GM23338 (cell line): ENCODE results near the gene CEP20. TPM values are rescaled to one million over a fixed set of nuclear protein-coding genes. Genes with fewer than 3 reads are reported as not detected.
"Not testable (repeated sequence)": the region's sequence is repeated elsewhere in the genome, so short reads cannot be mapped to it uniquely, and the experiment has no call there.

Experiments
- ATAC-seq: fragments of 200-7000 bp; cut with Tn5 transposase; 3 replicates; pipeline ENCODE4 v1.9.1; 2020
- DNase-seq: peaks from one replicate; pipeline ENCODE4 v3.0.0-alpha.2; 2015; ENCODE audit warnings: low spot score
- H2AFZ ChIP-seq: fragments of 200-600 bp; sonication (generic); 2 replicates; pipeline ENCODE4 v1.8.0; 2016; ENCODE audit warnings: antibody characterized with exemption, mild to moderate bottlenecking, moderate library complexity
- H3F3A ChIP-seq: fragments of 200-600 bp; sonication (generic); replicated peaks from 2 replicates; pipeline ENCODE4 v1.8.0; 2017; ENCODE audit warnings: antibody characterized with exemption, mixed run types, low read depth
- H3K27ac ChIP-seq: fragments of 200-600 bp; sonication (generic); 2 replicates; pipeline ENCODE4 v1.6.1; 2016; ENCODE audit warnings: low read depth
- H3K27me3 ChIP-seq: fragments of 200-600 bp; sonication (generic); 2 replicates; pipeline ENCODE4 v1.8.0; 2016; ENCODE audit warnings: mild to moderate bottlenecking, mixed run types, moderate library complexity; ENCODE audit not compliant: insufficient read depth
- H3K36me3 ChIP-seq: fragments of 200-600 bp; sonication (generic); 2 replicates; pipeline ENCODE4 v1.8.0; 2016; ENCODE audit warnings: mild to moderate bottlenecking; ENCODE audit not compliant: insufficient read depth
- H3K4me1 ChIP-seq: fragments of 200-600 bp; sonication (generic); 2 replicates; pipeline ENCODE4 v1.8.0; 2016; ENCODE audit warnings: mild to moderate bottlenecking, moderate library complexity; ENCODE audit not compliant: insufficient read depth
- H3K4me2 ChIP-seq: fragments of 200-600 bp; sonication (generic); 2 replicates; pipeline ENCODE4 v1.7.1; 2017; ENCODE audit warnings: mixed run types
- H3K4me3 ChIP-seq: fragments of 200-600 bp; sonication (generic); 2 replicates; pipeline ENCODE4 v1.6.1; 2016; ENCODE audit warnings: mixed run types
- H3K79me2 ChIP-seq: fragments of 200-600 bp; sonication (generic); replicated peaks from 2 replicates; pipeline ENCODE4 v1.8.0; 2017; ENCODE audit warnings: mild to moderate bottlenecking; ENCODE audit not compliant: insufficient read depth
- H3K9me2 ChIP-seq: fragments of 200-600 bp; sonication (generic); 2 replicates; pipeline ENCODE4 v1.8.0; 2017; ENCODE audit not compliant: insufficient read depth
- H4K20me1 ChIP-seq: fragments of 200-600 bp; sonication (generic); replicated peaks from 2 replicates; pipeline ENCODE4 v1.8.0; 2017; ENCODE audit warnings: mild to moderate bottlenecking; ENCODE audit not compliant: insufficient read depth
- H3K27ac Mint-ChIP-seq: 2 replicates; pipeline ENCODE4 v1.8.0; 2020; ENCODE audit warnings: inconsistent platforms, mild to moderate bottlenecking, moderate library complexity, mixed read lengths
- H3K27me3 Mint-ChIP-seq: 3 replicates; pipeline ENCODE4 v1.8.0; 2022; ENCODE audit warnings: low read depth, mild to moderate bottlenecking, moderate library complexity, mixed read lengths, inconsistent platforms; ENCODE audit not compliant: insufficient read depth, poor library complexity
- H3K36me3 Mint-ChIP-seq: 3 replicates; pipeline ENCODE4 v1.8.0; 2021; ENCODE audit warnings: low read depth, mild to moderate bottlenecking, inconsistent platforms, moderate library complexity, mixed read lengths
- H3K4me1 Mint-ChIP-seq: 3 replicates; pipeline ENCODE4 v1.8.0; 2020; ENCODE audit warnings: mild to moderate bottlenecking, inconsistent platforms, mixed read lengths
- H3K4me3 Mint-ChIP-seq: 3 replicates; pipeline ENCODE4 v1.8.0; 2021; ENCODE audit warnings: moderate library complexity, mild to moderate bottlenecking, inconsistent platforms, mixed read lengths
- H3K9me3 Mint-ChIP-seq: 3 replicates; pipeline ENCODE4 v1.8.0; 2020; ENCODE audit warnings: moderate library complexity, mild to moderate bottlenecking, inconsistent platforms, mixed read lengths
- CREB1 ChIP-seq: fragments of 250-450 bp; sonication (Bioruptor Pico); IDR thresholded peaks from 2 replicates; pipeline ENCODE4 v1.5.0; 2020; ENCODE audit warnings: low read depth, mild to moderate bottlenecking, moderate library complexity
- ETS1 ChIP-seq: IDR thresholded peaks from 2 replicates; pipeline ENCODE4 v1.6.1; 2016; ENCODE audit warnings: antibody characterized with exemption
- EZH2phosphoT487 ChIP-seq: fragments of 200-600 bp; sonication (generic); IDR thresholded peaks from one replicate; pipeline ENCODE4 v1.8.1; 2018; ENCODE audit warnings: antibody characterized with exemption; ENCODE audit not compliant: unreplicated experiment
- JUNB ChIP-seq: IDR thresholded peaks from one replicate; pipeline ENCODE4 v1.6.1; 2016; ENCODE audit warnings: antibody characterized with exemption; ENCODE audit not compliant: unreplicated experiment
- POLR2AphosphoS5 ChIP-seq: IDR thresholded peaks from 2 replicates; pipeline ENCODE4 v1.6.1; 2016; ENCODE audit warnings: antibody characterized with exemption, low read depth
- ZNF331 ChIP-seq: fragments of 250-450 bp; sonication (Bioruptor Pico); IDR thresholded peaks from 2 replicates; pipeline ENCODE4 v1.5.0; 2020; ENCODE audit warnings: low read depth, mild to moderate bottlenecking, moderate library complexity
- long read RNA-seq: library from polyadenylated mRNA; unstranded; transcript quantifications from one replicate; pipeline ENCODE4 v2.0.0, GENCODE V29; 2020; ENCODE audit not compliant: unreplicated experiment
- polyA plus RNA-seq: library from polyadenylated mRNA; unstranded; fragments of >200 nt; fragmentation: Nextera tagmentation; extraction: Ambion mirVana; gene quantifications from 2 replicates; pipeline ENCODE4 v1.2.1, GENCODE V29; 2016
- total RNA-seq: library from RNA; depleted of rRNA; stranded (reverse); fragments of >200 nt; shearing (Covaris generic); gene quantifications from 2 replicates; pipeline ENCODE4 v1.2.3, GENCODE V29; 2014; rRNA removed
- TF ChIP-seq, protein P1 (sequence below): fragments of 250-450 bp; sonication (Bioruptor Pico); IDR thresholded peaks from 2 replicates; pipeline ENCODE4 v1.5.0; 2020; ENCODE audit warnings: mild to moderate bottlenecking, moderate library complexity

Gene CEP20
- 63.0 and 70.9 TPM in 2 replicates for total RNA-seq
- polyA plus RNA-seq: 50.2 and 60.2 TPM in 2 replicates
- long read RNA-seq, transcript FOPNL-201 (5 exons, 2,275 nt): major isoform, 25 of 35 reads
- long read RNA-seq, partial matches to known transcripts: 2 of 35 reads
- long read RNA-seq, other reads (novel, unspliced or antisense): 5 of 35 reads

- peaks cover 5% of the 10 kb centered on the region; the same call in 1 of the 2 replicates for H3F3A ChIP-seq
- TF ChIP-seq EZH2phosphoT487 (no peak), POLR2AphosphoS5 (peak; percentile 83), CREB1 (CRISPR knock-in tag) (0 out of 2 replicates have a peak, but pooled peaks have one; percentile 32), ETS1 (peak; percentile 6; the same call in 1 of the 2 replicates)
- ATAC-seq: peak; percentile 99
- H3K27ac ChIP-seq: peak within 1 kb of the TSS; percentile 87
- no peaks in the 10 kb centered on the region for H3K27me3 ChIP-seq
- peak within 1 kb of the TSS; percentile 94 for H3K4me2 ChIP-seq
- no peaks in the 10 kb centered on the region for H3K9me2 ChIP-seq
- Mint-ChIP-seq H3K27ac (peak within 1 kb of the TSS; percentile 99), H3K27me3 (peaks cover 4% of the 10 kb centered on the region), H3K9me3 (no peaks in the 10 kb centered on the region; the same call in 2 of the 3 replicates), H3K36me3 (peaks cover 6% of the 10 kb centered on the region; the same call in 1 of the 3 replicates), H3K4me3 (peak within 1 kb of the TSS; percentile 100), H3K4me1 (peaks cover 11% of the 10 kb centered on the region)
- no peaks in the 10 kb centered on the region for H3K36me3 ChIP-seq
- H4K20me1 ChIP-seq: 0 out of 2 replicates have a peak, but pooled peaks cover 8% of the 10 kb centered on the region
- peaks cover 5% of the 10 kb centered on the region; the same call in 1 of the 2 replicates for H3K4me1 ChIP-seq
- H2AFZ ChIP-seq: peak within 1 kb of the TSS; percentile 79
- H3K4me3 ChIP-seq: peak within 1 kb of the TSS; percentile 91
- DNase-seq: peak; percentile 100
- peaks cover 47% of the 10 kb centered on the region for H3K79me2 ChIP-seq
Observed at GRCh38 chr16:15888072-15888976, at the start of gene CEP20. TSS of gene CEP20 (minus strand) at chr16:15888603. CDS start at chr16:15888585, 18 bp downstream.

- not testable (repeated sequence) for H3K27me3 ChIP-seq, H3K4me3 Mint-ChIP-seq, H4K20me1 ChIP-seq, H2AFZ ChIP-seq, H3K36me3 Mint-ChIP-seq, H3K9me2 ChIP-seq, H3K27me3 Mint-ChIP-seq, H3K27ac ChIP-seq, H3K4me3 ChIP-seq, H3K27ac Mint-ChIP-seq, H3K36me3 ChIP-seq, H3K79me2 ChIP-seq, H3K4me2 ChIP-seq, DNase-seq, H3K4me1 ChIP-seq, H3F3A ChIP-seq, H3K9me3 Mint-ChIP-seq, H3K4me1 Mint-ChIP-seq, ATAC-seq
Observed at GRCh38 chr16:15936809-15937208, 48.4 kb upstream of the CEP20 start.

DNA sequence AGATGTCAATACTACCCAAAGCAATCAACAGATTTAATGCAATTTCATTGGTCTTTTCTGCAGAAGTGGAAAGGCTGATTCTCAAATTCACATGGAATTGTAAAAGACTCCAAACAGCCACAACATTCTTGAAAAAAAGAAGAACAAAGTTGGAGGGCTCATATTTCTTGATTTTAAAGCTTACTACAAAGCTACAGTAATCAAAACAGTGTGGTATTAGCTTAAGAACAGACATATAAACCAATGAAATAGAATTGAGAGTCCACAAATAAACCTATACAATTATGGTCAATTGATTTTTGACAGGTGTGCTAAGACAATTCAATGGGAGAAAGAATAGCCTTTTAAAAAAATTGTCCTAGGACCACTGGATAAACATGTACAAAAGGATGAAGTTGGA lies 46.6 kb upstream of the CEP20 start:
- Histone ChIP-seq H4K20me1 (no peaks in the 10 kb centered on the region), H3K4me1 (no peaks in the 10 kb centered on the region), H3F3A (no peaks in the 10 kb centered on the region), H3K9me2 (no peaks in the 10 kb centered on the region), H3K79me2 (no peaks in the 10 kb centered on the region), H3K36me3 (no peaks in the 10 kb centered on the region), H3K27me3 (no peaks in the 10 kb centered on the region), H3K4me2 (no peak overlapping the region), H2AFZ (no peak overlapping the region), H3K27ac (no peak overlapping the region), H3K4me3 (no peak overlapping the region)
- H3K9me3 Mint-ChIP-seq: peaks cover 3% of the 10 kb centered on the region; the same call in 1 of the 3 replicates
- no peak overlapping the region for H3K4me3 Mint-ChIP-seq
- DNase-seq (no peak), ATAC-seq (no peak)
- no peaks in the 10 kb centered on the region for H3K4me1 Mint-ChIP-seq
- H3K27me3 Mint-ChIP-seq: no peaks in the 10 kb centered on the region
- H3K27ac Mint-ChIP-seq: no peak overlapping the region
- H3K36me3 Mint-ChIP-seq: no peaks in the 10 kb centered on the region
- no peak for TF ChIP-seq EZH2phosphoT487
- no peak for TF ChIP-seq ZNF331 (CRISPR knock-in tag)
- TF ChIP-seq, protein P1, sequence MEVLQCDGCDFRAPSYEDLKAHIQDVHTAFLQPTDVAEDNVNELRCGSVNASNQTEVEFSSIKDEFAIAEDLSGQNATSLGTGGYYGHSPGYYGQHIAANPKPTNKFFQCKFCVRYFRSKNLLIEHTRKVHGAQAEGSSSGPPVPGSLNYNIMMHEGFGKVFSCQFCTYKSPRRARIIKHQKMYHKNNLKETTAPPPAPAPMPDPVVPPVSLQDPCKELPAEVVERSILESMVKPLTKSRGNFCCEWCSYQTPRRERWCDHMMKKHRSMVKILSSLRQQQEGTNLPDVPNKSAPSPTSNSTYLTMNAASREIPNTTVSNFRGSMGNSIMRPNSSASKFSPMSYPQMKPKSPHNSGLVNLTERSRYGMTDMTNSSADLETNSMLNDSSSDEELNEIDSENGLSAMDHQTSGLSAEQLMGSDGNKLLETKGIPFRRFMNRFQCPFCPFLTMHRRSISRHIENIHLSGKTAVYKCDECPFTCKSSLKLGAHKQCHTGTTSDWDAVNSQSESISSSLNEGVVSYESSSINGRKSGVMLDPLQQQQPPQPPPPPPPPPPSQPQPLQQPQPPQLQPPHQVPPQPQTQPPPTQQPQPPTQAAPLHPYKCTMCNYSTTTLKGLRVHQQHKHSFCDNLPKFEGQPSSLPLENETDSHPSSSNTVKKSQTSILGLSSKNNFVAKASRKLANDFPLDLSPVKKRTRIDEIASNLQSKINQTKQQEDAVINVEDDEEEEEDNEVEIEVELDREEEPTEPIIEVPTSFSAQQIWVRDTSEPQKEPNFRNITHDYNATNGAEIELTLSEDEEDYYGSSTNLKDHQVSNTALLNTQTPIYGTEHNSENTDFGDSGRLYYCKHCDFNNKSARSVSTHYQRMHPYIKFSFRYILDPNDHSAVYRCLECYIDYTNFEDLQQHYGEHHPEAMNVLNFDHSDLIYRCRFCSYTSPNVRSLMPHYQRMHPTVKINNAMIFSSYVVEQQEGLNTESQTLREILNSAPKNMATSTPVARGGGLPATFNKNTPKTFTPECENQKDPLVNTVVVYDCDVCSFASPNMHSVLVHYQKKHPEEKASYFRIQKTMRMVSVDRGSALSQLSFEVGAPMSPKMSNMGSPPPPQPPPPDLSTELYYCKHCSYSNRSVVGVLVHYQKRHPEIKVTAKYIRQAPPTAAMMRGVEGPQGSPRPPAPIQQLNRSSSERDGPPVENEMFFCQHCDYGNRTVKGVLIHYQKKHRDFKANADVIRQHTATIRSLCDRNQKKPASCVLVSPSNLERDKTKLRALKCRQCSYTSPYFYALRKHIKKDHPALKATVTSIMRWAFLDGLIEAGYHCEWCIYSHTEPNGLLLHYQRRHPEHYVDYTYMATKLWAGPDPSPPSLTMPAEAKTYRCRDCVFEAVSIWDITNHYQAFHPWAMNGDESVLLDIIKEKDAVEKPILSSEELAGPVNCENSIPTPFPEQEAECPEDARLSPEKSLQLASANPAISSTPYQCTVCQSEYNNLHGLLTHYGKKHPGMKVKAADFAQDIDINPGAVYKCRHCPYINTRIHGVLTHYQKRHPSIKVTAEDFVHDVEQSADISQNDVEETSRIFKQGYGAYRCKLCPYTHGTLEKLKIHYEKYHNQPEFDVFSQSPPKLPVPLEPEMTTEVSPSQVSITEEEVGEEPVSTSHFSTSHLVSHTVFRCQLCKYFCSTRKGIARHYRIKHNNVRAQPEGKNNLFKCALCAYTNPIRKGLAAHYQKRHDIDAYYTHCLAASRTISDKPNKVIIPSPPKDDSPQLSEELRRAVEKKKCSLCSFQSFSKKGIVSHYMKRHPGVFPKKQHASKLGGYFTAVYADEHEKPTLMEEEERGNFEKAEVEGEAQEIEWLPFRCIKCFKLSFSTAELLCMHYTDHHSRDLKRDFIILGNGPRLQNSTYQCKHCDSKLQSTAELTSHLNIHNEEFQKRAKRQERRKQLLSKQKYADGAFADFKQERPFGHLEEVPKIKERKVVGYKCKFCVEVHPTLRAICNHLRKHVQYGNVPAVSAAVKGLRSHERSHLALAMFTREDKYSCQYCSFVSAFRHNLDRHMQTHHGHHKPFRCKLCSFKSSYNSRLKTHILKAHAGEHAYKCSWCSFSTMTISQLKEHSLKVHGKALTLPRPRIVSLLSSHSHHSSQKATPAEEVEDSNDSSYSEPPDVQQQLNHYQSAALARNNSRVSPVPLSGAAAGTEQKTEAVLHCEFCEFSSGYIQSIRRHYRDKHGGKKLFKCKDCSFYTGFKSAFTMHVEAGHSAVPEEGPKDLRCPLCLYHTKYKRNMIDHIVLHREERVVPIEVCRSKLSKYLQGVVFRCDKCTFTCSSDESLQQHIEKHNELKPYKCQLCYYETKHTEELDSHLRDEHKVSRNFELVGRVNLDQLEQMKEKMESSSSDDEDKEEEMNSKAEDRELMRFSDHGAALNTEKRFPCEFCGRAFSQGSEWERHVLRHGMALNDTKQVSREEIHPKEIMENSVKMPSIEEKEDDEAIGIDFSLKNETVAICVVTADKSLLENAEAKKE (CRISPR knock-in tag): no peak
- no peak for TF ChIP-seq JUNB
